Heart right ventricle (tissue), 16 donors: ENCODE measurements around the gene DIS3L. TPM values are rescaled to one million over a fixed set of nuclear protein-coding genes. Genes with fewer than 3 reads are reported as not detected.
"Not testable (repeated sequence)": the region's sequence is repeated elsewhere in the genome, so short reads cannot be mapped to it uniquely, and the experiment has no call there.

ENCODE experiments used
- ATAC-seq, 8 donors: fragments of 200-7000 bp; cut with Tn5 transposase; one replicate each; pipeline ENCODE4 v1.9.1; 2020; ENCODE audit warnings: mild to moderate bottlenecking in 8 of 8, moderate library complexity in 8 of 8, moderate number of reproducible peaks in 1 of 8
- DNase-seq, 2 donors: peaks; one replicate each; pipeline ENCODE4 v3.0.0-alpha.2; 2020
- H3K27ac ChIP-seq, 10 donors: fragments of 200-600 bp; sonication (generic) in 2 of 10; one replicate each; pipeline versions ENCODE4 v1.5.0 to v1.8.0; 2020 to 2022; ENCODE audit warnings: mild to moderate bottlenecking in 3 of 10
- H3K27me3 ChIP-seq, 7 donors: fragments of 200-600 bp; one replicate each; pipeline ENCODE4 v1.8.0; 2021 to 2022; ENCODE audit warnings: mild to moderate bottlenecking in 2 of 7
- H3K36me3 ChIP-seq, 9 donors: fragments of 200-600 bp; sonication (generic) in 1 of 9; one replicate each; pipeline versions ENCODE4 v1.5.0 to v1.8.0; 2020 to 2022; ENCODE audit warnings: mild to moderate bottlenecking in 2 of 9
- H3K4me1 ChIP-seq, 9 donors: fragments of 200-600 bp; sonication (generic) in 1 of 9; one replicate each; pipeline versions ENCODE4 v1.5.0 to v1.8.0; 2020 to 2022; ENCODE audit warnings: mild to moderate bottlenecking in 4 of 9
- H3K4me3 ChIP-seq, 10 donors: fragments of 200-600 bp; sonication (generic) in 2 of 10; one replicate each; pipeline versions ENCODE4 v1.5.0 to v1.8.0; 2020 to 2022; ENCODE audit warnings: mild to moderate bottlenecking in 7 of 10, moderate library complexity in 2 of 10
- H3K9me3 ChIP-seq, 11 donors: fragments of 200-600 bp in 10 of 11; sonication (generic) in 2 of 11; one replicate each; pipeline versions ENCODE4 v1.5.0 to v1.8.0; 2013 to 2022; ENCODE audit warnings: mild to moderate bottlenecking in 2 of 11, control low read depth in 1 of 11, moderate library complexity in 1 of 11
- WGBS, 2 donors: extraction: QIAGEN DNeasy Blood & Tissue Kit; methylation state at CpG; one replicate each; pipeline ENCODE4 v1.1.7; 2013; ENCODE audit warnings: inconsistent platforms in 1 of 2; 5-methylcytosine and 5-hydroxymethylcytosine counted together
- intact Hi-C, 10 donors: fragments of 100-400 bp; cut with DNase I; formaldehyde crosslinking; loops; one replicate each; pipeline versions ENCODE4 v1.11.1 to v1.14.2; 2022
- polyA plus RNA-seq, 2 donors: library from polyadenylated mRNA; stranded (reverse); fragments of 200-250 nt; gene quantifications; one replicate each; pipeline ENCODE4 v1.2.3, GENCODE V29; 2013
- total RNA-seq, 10 donors: library from RNA; stranded (reverse); fragmentation: NEBNext Ultra II Directional in 3 of 10; extraction: Animal tissue kit (Norgen Biotek cat#: 25700) in 3 of 10; gene quantifications; one replicate each; pipeline versions ENCODE4 v1.2.1 to v1.2.4, GENCODE V29; 2021 to 2023
- TF ChIP-seq, protein P1 (sequence below), 9 donors: fragments of 200-600 bp; sonication (generic) in 2 of 9; IDR thresholded peaks; one replicate each; pipeline versions ENCODE4 v1.5.0 to v1.8.0; 2021 to 2022; ENCODE audit warnings: antibody characterized with exemption in 9 of 9, mild to moderate bottlenecking in 5 of 9, moderate library complexity in 1 of 9
- donor health status: Arrhythmogenic right ventricular cardiomyopathy.
- donor health status: ischemic (EF 13 %, LVEDD 7.1; RV severe dilation, severe dysfunction).
- donor health status: healthy with polysubstance abuse.
- donor health status: DM: no; HTN: yes; CAD: no.
- donor health status: DM: no; HTN: no; CAD: no.
- donor health status: ischemic (EF 25% LVEDD 6.9; RV normal size, moderate dysfunction).
- donor health status: ischemic (EF 25% LVEDD 5.7; RV mildly dilated, moderate dysfunction).
- donor health status: healthy.
- donor health status: DM: yes; HTN: yes; CAD: no.
- donor health status: Ischemic cardiomyopathy.
- donor health status: ischemic (EF 35%, LVEDD 5.7; RV mildly dilated, moderate dysfunction).
- donor health status: nonischemic (EF 11% LVEDD 7.7; RV severe dilation, severe dysfunction).
- donor health status: DM: yes; HTN: yes; CAD: no.
- donor health status: PGD.
- donor health status: ischemic (EF 29% LVEDD 5.4; RV normal size, mild dysfunction).
- donor health status: nonischemic (EF 23%, LVEDD 6.1; RV moderate dilation, normal function).

DIS3L gene
- total and polyA plus RNA-seq, 12 donors: 10.6 to 49.6 (median 38.3) TPM

GRCh38 chr15:66261056-66261455, 32.3 kb upstream of the DIS3L start:
- Histone ChIP-seq H3K4me3 (no peak overlapping the region), H3K9me3 (no peaks in the 10 kb centered on the region), H3K27ac (no peak overlapping the region), H3K27me3 (peaks cover 0 to 66% (median 44%) of the 10 kb centered on the region in 7 donors), H3K36me3 (no peaks in the 10 kb centered on the region), H3K4me1 (no peaks in the 10 kb centered on the region)
- 78% methylated on average over 3 of the region's 3 CpGs for WGBS, 2 donors
- DNase-seq (no peak), ATAC-seq (no peak)
- TF ChIP-seq, protein P1, sequence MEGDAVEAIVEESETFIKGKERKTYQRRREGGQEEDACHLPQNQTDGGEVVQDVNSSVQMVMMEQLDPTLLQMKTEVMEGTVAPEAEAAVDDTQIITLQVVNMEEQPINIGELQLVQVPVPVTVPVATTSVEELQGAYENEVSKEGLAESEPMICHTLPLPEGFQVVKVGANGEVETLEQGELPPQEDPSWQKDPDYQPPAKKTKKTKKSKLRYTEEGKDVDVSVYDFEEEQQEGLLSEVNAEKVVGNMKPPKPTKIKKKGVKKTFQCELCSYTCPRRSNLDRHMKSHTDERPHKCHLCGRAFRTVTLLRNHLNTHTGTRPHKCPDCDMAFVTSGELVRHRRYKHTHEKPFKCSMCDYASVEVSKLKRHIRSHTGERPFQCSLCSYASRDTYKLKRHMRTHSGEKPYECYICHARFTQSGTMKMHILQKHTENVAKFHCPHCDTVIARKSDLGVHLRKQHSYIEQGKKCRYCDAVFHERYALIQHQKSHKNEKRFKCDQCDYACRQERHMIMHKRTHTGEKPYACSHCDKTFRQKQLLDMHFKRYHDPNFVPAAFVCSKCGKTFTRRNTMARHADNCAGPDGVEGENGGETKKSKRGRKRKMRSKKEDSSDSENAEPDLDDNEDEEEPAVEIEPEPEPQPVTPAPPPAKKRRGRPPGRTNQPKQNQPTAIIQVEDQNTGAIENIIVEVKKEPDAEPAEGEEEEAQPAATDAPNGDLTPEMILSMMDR (IDR thresholded peaks at IDR 0.05): no peak
- intact Hi-C loops: no loop called here

DNA sequence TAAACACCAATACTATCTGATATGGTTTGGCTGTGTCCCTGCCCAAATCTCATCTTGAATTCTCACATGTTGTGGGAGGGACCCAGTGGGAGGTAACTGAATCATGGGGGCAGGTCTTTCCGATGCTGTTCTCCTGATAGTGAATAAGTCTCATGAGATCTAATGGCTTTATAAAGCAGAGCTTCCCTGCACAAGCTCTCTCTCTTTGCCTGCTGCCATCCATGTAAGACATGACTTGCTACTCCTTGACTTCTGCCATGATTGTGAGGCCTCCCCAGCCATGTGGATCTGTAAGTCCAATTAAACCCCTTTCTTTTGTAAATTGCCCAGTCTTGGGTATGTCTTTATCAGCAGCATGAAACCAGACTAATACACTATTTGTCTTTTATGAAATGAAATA, 30.5 kb upstream of the DIS3L start:
- ATAC-seq, H3K36me3 ChIP-seq, intact Hi-C loops, H3K4me3 ChIP-seq, H3K4me1 ChIP-seq, H3K9me3 ChIP-seq, DNase-seq, H3K27ac ChIP-seq: not testable (repeated sequence)
- H3K27me3 ChIP-seq: peaks cover 0 to 54% (median 31%) of the 10 kb centered on the region in 7 donors
- WGBS, 2 donors: 82 to 93% methylated on average over 1 of the region's 1 CpG

GRCh38 chr15:66264859-66265513, 28.4 kb upstream of the DIS3L start:
- DNase-seq (no peak), ATAC-seq (no peak)
- intact Hi-C loops: no loop called here
- no peaks in the 10 kb centered on the region for H3K36me3 ChIP-seq
- WGBS, 2 donors: 92 to 94% methylated on average over 20 of the region's 20 CpGs
- TF ChIP-seq, protein P1 (IDR thresholded peaks at IDR 0.05): no peak
- no peaks in the 10 kb centered on the region for H3K4me1 ChIP-seq
- no peak overlapping the region for H3K27ac ChIP-seq
- H3K4me3 ChIP-seq: no peak overlapping the region
- H3K27me3 ChIP-seq: peaks cover 0 to 47% (median 18%) of the 10 kb centered on the region in 7 donors
- H3K9me3 ChIP-seq: no peaks in the 10 kb centered on the region

DNA sequence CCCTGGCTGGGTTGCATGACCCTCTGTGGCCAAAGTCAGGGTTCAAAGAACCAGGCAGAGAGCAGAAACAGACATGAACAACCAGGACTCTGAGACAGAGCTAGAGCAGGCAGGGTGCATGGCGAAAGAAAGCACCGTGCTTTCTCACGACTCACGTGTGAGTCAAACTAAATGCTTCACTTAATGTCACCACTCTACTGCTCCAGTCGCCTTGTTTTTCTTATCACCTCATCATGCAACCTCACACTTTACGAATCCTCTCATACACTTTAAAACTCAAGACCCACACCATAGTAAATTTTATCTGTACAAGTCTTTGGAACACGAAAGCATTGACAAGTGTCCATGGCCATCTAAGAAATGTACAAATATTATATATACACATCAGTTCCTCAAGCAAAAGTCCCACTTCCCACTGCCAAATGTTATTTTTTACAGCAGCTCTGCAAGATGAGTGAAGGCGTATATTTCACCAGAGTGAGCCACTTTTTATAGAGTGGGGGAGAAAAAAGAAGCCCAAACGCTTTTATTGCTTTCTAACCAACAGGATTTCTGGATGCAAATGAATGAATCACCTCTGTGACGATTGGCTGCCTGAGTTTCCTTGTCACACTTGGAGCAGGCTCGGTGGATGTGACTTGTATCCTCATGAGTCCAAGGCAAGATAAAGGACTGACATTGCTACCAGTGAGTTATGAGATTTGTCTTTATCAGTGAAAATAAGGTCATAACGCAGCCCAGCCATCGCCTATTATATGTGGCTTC, 23.9 kb upstream of the DIS3L start:
- WGBS, 2 donors: 33 to 37% methylated on average over 13 of the region's 13 CpGs
- TF ChIP-seq, protein P1 (IDR thresholded peaks at IDR 0.05): no peak
- no peak for ATAC-seq
- H3K4me3 ChIP-seq: no peak overlapping the region
- H3K27ac ChIP-seq: no peak overlapping the region
- no peaks in the 10 kb centered on the region for H3K36me3 ChIP-seq
- no peaks in the 10 kb centered on the region for H3K4me1 ChIP-seq
- intact Hi-C loops: no loop called here
- H3K9me3 ChIP-seq: no peaks in the 10 kb centered on the region
- DNase-seq: no peak
- H3K27me3 ChIP-seq: peaks cover 0 to 26% (median 10%) of the 10 kb centered on the region in 7 donors

DNA sequence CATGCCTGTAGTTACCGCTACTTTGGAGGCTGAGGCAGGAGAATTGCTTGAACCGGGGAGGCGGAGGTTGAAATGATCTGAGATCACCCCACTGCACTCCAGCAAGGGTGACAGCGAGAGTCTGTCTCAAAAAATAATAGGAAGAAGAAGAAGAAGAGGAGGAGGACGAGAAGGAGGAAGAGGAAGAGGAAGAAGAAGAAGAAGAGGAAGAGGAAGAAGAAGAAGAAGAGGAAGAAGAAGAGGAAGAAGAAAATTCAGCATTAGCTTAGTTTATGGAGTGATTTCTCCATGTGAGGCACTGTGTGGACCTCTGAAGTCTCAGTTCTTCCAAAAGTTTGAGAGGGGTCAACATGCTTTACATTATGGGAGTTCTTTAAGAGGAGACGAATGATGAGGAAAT, 22.4 kb upstream of the DIS3L start:
- TF ChIP-seq, protein P1 (IDR thresholded peaks at IDR 0.05): no peak
- Histone ChIP-seq H3K27ac (no peak overlapping the region), H3K36me3 (no peaks in the 10 kb centered on the region), H3K4me3 (no peak overlapping the region), H3K4me1 (no peaks in the 10 kb centered on the region), H3K27me3 (peaks cover 0 to 18% (median 0%) of the 10 kb centered on the region in 7 donors), H3K9me3 (peaks cover 0 to 3% (median 0%) of the 10 kb centered on the region in 11 donors)
- intact Hi-C loops: no loop called here
- DNase-seq (no peak), ATAC-seq (no peak)
- 74 to 85% methylated on average over 6 of the region's 6 CpGs for WGBS, 2 donors
